KG1 (cell line): ENCODE measurements around the gene COP1.
"Not testable (repeated sequence)": the region's sequence is repeated elsewhere in the genome, so short reads cannot be mapped to it uniquely, and the experiment has no call there.

Source experiments
- DNase-seq: peaks from one replicate; lab custom pipeline; 2025; lab: John Stamatoyannopoulos, UW

The COP1 gene

DNA sequence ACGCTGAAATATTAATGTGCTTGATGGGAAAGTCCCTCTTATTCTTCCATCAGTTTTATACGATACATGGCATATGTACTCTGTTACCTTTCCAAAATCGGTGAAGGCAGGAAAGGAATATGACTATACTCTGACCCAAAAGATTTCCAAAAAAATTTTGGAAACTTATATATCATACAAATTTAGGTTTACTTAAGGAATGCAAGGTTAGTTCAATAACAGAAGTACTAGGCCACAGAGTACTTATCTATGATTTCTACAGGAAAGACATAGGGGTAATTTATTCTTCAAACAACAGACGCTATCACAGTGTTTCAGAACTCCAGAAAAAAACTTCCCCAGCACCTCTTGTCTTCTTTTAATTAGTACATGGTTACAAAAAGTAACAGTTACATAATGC, 84.8 kb downstream of the COP1 start:
- no peak for DNase-seq

DNA sequence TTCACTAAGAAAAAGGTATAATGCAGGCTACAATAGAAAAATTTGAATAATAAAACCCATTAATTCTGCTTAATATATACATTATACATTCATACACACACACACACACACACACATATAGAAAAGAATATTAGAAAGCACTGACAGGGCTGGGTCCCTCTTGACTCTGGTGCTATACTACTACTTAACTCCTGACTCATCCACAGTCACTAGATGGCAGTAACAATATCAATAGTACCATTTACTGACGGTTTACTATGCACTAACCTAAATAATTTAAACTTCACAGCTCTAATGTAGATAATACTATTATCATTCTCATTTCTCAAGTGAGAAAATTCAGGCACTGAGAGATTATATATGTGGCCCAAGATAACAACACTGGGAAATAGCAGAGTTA, 87.5 kb downstream of the COP1 start:
- no peak for DNase-seq

DNA sequence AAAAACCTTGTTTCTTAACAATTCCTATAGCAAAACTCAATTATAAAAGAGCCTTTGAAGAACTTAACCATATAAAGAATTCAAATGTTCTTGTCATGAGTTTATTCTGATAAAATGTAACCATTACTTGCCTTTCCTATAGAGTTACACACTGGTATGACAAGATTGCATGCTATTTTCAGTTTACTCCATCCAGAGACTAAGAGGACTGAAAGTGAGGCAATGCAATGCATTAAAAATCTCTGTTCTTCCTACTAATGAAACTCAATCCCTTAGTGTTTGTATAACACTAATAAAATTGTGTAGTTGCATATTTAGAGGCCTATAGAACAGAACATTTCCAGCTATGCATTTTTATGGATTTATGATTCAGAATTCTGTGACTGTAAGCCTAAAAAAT, 88.1 kb downstream of the COP1 start:
- DNase-seq: no peak

DNA sequence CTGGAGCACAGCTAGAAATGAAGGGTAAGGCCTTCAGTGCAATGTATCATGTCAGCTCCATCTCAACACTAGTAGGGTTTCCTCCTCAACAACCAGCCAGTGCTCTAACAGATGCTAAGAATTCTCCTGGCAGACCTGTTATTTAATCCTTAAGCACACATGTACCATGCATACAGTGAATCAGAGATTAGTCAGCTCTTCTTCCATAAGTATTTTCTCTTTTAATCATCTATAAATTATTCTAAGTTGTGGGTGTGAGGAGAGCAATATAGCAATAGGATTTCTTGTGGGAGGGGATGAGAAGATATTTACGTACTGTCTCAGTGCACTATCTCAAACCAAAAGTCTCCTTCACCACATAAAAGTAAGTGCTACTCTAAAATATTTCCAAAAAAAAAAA, 95.3 kb downstream of the COP1 start:
- no peak for DNase-seq

DNA sequence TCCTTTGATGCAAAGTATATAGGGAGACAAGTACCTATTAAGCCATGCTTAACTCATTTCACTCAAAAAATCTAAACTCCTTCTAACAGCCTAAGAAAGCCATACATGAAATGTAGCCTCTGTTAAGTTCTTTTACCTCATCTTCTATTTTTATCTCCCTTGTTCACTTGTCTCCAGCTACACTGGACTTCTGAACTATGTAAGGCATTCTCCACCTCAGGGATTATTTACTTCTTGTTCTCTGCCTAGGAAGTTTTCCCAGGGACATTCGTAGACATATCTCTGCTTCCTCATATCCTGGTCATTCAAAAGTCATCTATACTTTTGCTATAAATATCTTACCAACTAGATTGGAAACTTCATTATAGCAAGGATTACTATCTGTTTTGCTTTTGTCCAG, 96.9 kb downstream of the COP1 start:
- no peak for DNase-seq

DNA sequence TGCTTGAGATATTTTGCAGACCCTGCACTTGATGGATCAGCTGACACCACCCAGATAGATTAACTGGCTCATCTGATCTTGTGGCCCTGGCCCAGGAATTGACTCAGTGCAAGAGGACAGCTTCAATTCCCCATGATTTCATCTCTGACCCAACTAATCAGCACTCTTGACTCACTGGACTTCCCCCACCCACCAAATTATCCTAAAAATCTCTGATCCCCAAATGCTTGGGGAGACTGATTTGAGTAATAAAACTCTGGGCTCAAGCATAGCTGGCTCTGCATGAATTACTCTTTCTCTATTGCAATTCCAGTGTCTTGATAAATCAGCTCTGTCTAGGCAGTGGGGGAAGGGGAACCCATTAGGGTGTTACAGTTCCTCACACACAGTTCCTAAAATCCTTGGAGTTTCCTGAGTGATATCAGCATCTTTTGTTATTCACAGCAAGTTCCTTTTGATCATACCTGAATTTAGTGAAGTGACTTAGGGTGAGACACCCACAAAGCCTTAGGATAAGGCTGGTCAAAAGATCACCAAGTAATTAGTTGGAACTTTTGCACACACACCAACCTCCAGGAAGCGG, 104.2 kb downstream of the COP1 start:
- no peak for DNase-seq

DNA sequence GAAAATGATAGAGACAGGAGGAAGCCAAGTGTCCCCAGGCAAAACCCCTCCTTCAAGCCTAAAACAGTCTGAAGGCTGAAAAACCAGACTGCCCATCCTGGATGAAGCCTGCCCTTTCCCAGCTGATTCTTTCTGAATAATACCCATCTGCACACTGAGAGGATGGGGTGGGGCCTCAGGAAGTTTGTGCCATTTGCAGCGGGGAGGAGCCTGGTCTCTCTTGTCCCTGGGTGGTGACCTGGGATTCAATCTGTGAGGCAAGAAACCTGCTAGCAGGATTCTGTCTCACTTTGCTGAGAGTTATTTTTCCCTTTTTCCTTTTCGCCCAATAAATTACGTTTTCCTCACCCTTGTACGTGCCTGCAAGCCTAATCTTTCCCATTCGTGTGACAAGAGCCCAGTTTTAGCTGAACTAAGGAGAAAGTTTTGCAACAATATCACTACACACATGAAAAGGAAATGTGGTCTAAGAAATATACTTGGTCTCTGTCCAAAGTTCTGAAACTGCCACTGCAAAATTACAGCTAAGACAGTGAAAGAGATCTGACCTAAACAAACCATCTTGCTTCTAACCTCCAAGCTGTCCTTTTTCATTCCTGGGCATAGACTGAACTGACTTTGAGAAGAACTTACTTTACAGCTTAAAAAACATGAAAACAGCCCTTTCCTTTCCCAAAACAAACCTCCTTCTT, 105.0 kb downstream of the COP1 start:
- no peak for DNase-seq

DNA sequence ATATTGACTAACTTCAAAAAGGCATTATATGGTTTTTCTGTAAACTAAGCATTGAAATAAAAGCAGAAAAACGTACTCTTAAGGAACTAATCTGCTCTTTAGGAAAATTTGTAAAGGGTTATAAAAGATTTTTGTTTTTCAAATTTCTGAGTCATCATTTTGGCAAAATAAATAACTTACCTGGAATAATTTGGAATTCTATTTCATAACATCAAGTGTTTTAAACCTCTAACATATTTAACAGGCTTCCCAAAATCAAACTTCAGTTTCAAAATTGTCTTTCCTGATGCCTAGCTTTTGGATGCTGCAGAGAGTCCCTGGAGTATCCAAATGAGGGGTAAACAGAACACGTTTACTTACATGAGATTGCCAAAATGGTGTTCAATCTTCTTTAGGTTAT, 108.5 kb downstream of the COP1 start:
- DNase-seq: no peak

DNA sequence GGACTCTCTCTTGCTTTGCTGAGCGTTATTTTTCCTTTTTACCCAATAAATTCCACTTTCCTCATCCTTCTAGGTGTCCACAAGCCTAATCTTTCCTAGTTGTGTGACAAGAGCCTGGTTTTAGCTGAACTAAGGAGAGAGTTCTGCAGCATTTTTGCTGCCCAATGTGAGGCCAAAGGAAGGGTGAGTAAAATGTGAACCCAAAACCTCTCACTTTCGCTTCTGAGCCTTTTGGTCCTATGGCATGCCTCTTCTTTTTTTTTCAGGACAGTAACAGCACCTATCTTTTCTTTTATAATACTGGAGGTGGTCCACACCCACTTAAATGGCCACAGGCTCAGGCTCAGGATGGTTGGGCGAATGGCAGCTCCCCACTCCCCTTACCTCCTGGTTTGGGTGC, 111.1 kb downstream of the COP1 start:
- no peak for DNase-seq

DNA sequence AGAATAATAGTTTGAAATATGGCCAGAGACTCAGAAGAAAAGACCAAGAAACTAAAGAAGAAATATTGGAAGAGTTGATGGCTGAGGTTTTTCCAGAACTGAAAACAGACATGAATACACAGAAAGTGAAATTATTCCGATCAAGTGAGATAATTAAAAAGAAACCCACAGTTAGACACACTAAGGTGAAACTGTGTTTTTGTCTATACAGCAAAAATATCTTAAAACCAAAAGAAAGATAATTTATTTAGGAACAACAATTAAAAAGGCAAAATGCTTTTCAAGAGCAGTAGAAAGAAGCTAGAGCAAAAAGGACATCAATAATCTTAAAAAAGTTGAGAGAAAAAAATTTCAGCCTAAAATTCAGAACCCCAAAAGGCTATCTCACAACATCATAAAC, 116.3 kb downstream of the COP1 start:
- DNase-seq: no peak

DNA sequence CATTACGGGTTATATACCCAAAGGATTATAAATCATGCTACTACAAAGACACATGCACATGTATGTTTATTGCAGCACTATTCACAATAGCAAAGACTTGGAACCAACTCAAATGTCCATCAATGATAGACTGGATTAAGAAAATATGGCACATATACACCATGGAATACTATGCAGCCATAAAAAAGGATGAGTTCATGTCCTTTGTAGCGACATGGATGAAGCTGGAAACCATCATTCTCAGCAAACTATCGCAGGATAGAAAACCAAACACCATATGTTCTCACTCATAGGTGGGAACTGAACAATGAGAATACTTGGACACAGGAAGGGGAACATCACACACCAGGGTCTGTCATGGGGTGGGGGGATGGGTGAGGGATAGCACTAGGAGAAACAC, 119.3 kb downstream of the COP1 start:
- not testable (repeated sequence) for DNase-seq

DNA sequence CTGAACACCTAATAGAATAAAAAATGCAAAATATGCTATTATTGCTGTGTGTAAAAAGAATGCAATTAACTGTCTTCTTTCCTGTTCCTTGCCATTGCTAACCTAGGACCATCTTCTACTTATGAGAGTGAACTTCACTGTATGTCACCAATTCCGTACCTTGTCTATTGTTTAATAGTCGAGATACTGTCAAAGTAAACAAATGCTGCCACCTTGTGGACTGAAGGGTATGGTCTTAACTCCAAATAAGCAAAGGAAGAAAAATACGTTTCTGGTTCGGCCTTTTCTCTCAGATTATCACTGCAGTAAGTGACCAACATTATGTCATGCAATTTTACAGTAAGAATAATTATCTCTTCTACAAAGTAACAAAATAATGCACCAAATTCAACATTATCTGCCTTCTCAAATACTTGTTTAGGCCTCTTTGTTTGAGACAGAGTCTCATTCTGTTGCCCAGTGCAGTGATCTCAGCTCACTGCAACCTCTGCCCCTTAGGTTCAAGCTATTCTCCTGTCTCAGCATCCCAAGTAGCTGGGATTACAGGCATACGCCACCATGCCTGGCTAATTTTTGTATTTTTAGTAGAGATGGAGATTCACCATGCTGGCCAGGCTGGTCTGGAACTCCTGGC, 133.4 kb downstream of the COP1 start:
- peak; percentile 6 for DNase-seq

DNA sequence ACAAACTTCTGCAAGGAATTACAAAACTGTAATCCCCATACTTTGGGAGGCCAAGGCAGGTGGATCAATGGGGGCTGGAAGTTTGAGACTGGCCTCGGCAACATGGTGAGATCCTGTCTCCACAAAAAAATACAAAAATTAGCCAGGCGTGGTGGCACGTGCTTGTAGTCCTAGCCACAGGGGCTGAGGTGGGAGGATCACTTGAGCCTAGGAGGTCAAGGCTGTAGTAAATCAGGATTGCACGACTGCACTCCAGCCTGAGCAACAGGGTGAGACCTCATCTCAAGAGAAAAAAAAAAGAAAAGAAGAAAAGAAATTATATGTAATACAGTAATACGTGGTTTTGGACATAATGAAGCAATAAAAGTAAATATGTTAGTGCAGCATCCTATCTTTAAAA, 138.2 kb downstream of the COP1 start:
- no peak for DNase-seq

DNA sequence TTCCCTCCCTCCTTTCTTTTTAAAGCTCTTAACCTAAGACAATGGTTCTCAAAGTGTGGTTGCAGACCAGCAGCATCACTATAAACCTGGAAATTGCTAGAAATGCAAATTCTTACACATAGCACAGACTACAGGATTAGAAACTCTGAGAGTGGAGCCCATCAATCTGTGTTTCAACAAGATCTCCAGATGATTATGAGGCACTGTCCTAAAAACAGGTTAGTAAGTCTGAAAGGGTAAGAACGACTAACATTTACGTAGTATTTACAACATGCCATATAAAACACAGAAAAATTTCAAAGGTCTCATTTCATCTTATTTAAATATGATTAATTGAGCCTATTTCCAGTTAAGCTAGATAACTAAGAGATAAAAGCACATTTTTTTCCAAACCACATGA, 138.8 kb downstream of the COP1 start:
- no peak for DNase-seq

DNA sequence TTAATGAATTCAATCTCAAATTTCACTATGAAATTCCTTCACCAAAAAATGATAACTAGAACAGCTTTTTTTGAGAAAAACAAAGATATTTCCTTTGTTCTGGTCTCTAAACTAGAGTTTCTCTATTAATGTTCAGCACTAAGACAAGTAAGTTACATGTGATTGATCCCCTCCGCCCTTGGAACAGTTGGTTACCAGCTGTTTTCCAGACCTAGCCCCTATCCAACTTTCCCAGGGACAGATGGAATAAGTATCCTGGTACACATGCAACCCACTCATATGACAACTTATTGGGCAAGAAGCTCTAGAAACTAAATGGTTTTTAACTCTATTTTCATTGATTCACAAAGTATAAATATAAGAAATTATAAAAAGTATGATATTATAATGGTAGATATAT, 140.4 kb downstream of the COP1 start:
- no peak for DNase-seq

DNA sequence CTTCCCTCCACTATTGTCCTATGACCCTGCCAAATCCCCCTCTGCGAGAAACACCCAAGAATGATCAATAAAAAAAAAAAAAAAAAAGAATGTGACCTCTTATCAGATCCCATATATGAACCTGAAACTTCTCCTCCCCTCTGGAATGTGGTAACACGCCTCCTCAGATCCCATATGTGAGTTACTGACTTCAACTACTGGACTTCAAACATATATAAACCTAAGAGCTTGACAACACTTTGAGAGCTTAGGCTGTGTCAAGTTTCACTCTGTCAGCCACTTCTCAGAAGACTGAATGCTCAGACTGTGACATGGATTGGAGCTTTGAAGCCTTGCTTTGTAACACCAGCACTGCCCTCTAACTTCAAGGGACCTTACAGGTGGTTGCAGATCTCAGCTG, 148.4 kb downstream of the COP1 start:
- no peak for DNase-seq

DNA sequence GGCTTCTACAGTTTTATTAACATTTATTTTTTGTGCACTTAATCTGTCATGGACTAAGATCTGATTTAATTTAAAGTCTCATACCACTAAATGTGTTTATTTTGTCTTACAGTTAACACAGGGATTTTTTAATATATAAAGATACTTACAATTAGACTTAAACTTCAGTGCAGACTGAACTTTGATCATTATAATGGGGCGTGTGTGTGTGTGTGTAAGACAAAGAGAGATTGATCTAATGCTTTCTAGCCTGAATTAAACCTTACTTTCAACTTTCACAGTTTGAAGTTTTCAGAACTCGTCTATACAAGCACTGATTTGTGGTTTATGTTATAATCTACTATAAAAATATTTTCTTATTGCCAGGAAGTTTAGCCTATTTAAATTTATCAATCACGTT, 150.8 kb downstream of the COP1 start:
- no peak for DNase-seq

DNA sequence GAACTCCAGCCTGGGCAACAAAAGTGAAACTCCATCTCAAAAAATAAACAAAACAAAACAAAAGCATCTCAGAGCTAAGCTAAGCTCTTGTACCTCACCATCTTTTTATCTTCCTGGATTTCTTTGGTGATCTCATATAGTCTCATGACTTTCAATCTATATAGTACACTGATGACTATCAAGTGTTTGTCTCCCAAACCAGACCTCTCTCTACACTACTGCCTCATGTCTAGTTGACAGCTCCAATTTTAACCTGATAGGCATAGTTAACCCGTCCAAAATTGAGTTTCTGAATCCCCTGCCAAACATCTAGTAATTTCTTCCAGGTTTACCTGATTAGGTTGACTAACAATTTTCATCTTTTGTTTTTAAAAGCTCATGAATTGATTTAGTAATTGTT, 151.7 kb downstream of the COP1 start:
- no peak for DNase-seq

DNA sequence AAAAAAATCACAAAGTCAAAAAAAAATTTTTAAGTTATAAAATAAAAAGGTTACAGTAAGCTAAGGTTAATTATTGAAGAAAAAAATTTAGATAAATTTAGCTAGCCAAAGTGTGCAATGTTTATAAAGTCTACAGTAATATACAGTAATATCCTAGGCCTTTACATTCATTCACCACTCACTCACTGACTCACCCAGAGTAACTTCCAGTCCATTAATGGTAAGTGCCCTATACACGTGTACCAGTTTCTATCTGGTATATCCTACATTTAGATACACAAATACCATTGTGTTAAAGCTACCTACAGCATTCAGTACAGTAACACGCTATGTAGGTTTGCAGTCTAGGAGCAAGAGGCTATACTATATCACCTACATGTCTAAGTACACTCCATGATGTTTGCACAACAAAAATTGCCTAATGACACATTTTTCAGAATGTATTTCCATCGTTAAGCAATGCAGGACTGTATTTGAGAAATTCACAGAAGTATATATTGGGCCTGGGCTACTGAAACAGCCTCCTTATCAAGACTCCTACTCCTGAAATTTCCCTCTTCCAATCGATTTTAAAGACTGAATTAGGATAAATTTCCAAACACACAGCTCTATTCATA, 155.1 kb downstream of the COP1 start:
- no peak for DNase-seq

DNA sequence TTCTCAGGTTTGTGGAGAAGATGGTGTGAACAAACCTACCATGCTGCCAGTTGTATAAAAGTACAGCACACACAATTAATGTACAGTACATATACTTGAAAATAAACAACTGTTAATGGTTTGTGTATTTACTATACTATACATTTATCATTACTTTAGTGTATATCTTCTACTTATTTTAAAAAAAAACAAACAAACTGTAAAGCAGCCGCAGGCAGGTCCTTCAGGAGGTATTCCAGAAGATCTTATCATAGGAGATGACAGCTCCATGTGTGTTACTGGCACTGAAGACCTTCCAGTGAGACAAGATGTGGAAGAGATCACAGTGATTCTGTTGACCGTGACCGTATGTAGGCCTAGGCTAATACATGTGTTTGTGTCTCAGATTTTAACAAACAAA, 155.7 kb downstream of the COP1 start:
- DNase-seq: no peak

DNA sequence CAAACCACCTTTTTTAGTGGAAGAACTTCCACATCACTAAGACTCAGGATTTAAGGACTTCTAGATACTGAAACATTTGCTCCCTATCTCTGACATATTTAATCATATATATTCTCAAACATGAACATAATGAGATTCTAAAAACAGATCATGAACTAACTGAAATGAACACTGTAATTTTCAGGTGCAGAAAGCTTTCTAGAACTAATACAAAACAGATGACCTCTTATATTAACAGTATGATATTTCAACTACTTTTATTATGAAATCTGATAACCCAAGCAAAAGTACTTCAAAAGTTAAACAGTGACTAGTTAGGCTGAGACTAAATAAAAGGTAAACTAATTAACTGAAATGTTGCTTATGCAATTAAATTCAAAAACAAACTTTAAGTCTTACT, 157.5 kb downstream of the COP1 start:
- no peak for DNase-seq

DNA sequence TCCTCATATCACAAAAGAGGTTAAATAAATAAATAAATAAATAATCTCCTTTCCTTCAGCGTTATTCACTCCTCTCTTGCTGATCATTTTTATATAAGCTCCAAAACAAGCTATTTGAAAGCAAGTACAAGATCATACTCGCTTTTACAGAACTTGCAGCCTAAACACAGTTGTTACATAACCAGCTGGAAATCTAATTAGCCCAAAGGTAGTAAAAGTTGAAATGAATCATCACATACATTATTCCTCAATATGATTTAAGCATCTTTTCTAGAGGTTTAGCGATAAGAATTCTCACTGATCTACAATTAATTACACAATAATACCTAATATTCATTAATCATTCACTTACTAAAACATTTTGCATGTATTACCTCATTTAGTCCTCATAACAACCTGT, 160.2 kb downstream of the COP1 start:
- no peak for DNase-seq

DNA sequence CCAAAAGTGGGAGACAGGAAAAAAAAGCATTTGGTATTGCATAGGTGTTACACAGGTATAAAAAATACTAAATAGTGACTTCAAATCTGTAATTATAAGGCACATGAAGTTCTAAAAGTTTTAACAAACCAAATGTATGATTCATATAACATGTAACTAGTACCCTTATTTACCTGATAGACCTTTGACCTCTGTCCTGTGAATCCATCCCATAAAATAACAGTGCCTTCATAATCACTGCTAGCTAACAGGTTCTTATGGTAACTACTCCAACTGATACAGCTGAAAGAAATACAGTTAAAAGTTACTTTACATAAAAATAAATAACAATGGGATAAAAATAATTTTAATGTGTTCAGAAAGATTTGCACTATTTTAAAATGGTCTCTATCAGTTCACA, 163.5 kb downstream of the COP1 start:
- no peak for DNase-seq
